ENCODE results near the gene CD70. TPM values are rescaled to one million over a fixed set of nuclear protein-coding genes. Genes with fewer than 3 reads are reported as not detected.

Gene CD70
- total RNA-seq, 2 donors from 2014 or later = not detected

- Histone ChIP-seq H3K27ac (no peak overlapping the region), H3K27me3 (no peaks in the 10 kb centered on the region), H3K36me3 (no peaks in the 10 kb centered on the region), H3K4me1 (no peaks in the 10 kb centered on the region), H3K9me3 (peaks cover 0 to 4% of the 10 kb centered on the region in 2 donors), H3K4me3 (no peak overlapping the region)
- no peak for DNase-seq (ENCODE audit: low spot score)
- TF ChIP-seq CTCF (IDR thresholded peaks at IDR 0.05) = no peak
These were observed 35.8 kb upstream of the CD70 start for GRCh38 chr19:6626764-6627163.

- H3K27me3 ChIP-seq = no peaks in the 10 kb centered on the region
- H3K9me3 ChIP-seq = peaks cover 0 to 28% of the 10 kb centered on the region in 2 donors
- H3K36me3 ChIP-seq = no peaks in the 10 kb centered on the region
- H3K4me1 ChIP-seq = no peaks in the 10 kb centered on the region
- no peak overlapping the region for H3K27ac ChIP-seq
- no peak for TF ChIP-seq CTCF (IDR thresholded peaks at IDR 0.05)
- no peak for DNase-seq (ENCODE audit: low spot score)
- H3K4me3 ChIP-seq = no peak overlapping the region
These were observed 26.4 kb upstream of the CD70 start for GRCh38 chr19:6617374-6617773.

DNA sequence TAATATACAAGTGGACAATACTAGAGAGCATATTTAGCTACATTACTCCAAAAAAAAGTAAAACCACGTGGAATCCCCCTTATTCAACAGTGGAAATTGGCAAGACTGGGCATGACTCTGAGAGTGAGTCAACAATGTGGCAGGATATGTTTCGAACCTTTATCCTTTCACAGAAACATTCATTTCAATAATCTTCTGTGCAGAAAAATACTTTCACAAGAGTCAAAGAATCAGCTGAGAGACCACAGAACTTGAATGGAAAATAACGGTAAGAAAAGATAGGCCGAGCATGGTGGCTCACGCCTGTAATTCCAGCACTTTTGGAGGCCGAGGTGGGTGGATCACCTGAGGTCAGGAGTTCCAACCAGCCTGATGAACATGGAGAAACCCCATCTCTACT, 25.1 kb upstream of the CD70 start:
- no peak for DNase-seq (ENCODE audit: low spot score)
- Histone ChIP-seq H3K27ac (no peak overlapping the region), H3K9me3 (peaks cover 0 to 23% of the 10 kb centered on the region in 2 donors), H3K27me3 (no peaks in the 10 kb centered on the region), H3K4me1 (no peaks in the 10 kb centered on the region), H3K4me3 (no peak overlapping the region), H3K36me3 (no peaks in the 10 kb centered on the region)
- no peak for TF ChIP-seq CTCF (IDR thresholded peaks at IDR 0.05)

DNA sequence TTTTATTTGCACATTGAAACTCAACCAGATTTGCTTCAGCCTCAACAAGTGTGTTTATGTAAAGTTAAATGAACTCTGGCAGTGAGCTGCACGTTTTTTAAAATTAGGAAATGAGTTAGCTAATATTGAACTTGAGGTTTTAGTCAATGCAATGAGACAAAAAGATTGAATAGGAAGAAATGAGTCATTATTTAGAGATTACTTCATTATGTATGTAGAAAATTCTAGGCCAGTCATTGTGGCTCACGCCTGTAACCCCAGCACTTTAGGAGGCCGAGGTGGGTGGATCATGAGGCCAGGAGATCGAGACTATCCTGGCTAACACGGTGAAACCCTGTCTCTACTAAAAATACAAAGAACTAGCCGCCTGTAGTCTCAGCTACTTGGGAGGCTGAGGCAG, 22.8 kb upstream of the CD70 start:
- peak; percentile 5 for DNase-seq (ENCODE audit: low spot score)
- no peak for TF ChIP-seq CTCF (IDR thresholded peaks at IDR 0.05)
- no peaks in the 10 kb centered on the region for H3K36me3 ChIP-seq
- no peaks in the 10 kb centered on the region for H3K4me1 ChIP-seq
- H3K27ac ChIP-seq = no peak overlapping the region
- no peaks in the 10 kb centered on the region for H3K27me3 ChIP-seq
- H3K4me3 ChIP-seq = no peak overlapping the region
- H3K9me3 ChIP-seq = peaks cover 0 to 12% of the 10 kb centered on the region in 2 donors

DNA sequence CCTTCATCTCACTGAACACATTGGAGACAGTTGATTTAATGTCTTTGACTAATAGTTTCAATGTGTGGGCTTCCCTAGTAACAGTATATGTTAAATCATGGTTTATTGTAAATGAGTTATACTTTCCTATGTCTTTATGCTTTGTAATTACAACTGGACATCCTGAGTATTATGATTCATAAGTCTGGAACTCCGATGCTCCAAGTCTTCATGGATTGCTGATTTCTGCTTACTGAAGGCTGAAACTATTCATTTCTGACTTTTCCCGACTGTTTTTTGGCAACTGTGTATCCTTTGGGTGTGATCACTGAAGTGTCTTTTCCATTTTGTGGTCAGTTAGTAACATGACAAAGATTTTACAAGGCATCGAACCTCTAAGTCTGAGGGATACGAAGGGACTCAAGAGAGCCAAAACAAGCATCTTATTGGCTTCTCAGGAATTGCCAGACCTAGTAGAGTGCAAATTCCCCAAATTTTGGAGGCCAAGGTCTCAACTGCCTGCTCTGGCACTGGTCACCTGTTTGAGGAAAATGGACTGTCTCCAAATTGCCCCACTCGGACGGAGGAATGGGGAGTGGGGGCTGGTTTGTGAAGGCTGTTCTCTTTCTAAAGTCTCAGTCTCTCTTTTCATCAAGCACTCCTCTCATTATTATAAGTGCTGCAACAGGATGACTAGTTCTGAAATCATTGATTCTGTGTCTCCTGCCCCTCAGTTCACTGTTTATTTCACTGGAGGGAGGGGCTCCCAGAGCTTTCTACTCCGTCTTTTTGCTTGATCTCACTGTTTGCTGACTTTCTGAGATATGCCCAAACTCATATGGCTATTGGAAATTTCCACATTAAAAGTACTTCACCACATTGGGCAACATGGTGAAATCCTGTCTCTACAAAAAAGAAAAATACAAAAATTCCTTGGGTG, 20.2 kb upstream of the CD70 start:
- no peaks in the 10 kb centered on the region for H3K9me3 ChIP-seq
- H3K27me3 ChIP-seq = no peaks in the 10 kb centered on the region
- H3K27ac ChIP-seq = peak overlapping the region in 1 of 2 donors; percentile 62
- H3K4me3 ChIP-seq = no peak overlapping the region
- no peaks in the 10 kb centered on the region for H3K36me3 ChIP-seq
- TF ChIP-seq CTCF (IDR thresholded peaks at IDR 0.05) = no peak
- no peaks in the 10 kb centered on the region for H3K4me1 ChIP-seq
- DNase-seq (ENCODE audit: low spot score) = peak; percentile 43

Measured in right atrium auricular region (tissue), 2 donors.